MM.1S (cell line): ENCODE results near the gene STX8.

Source experiments
- EZH2 ChIP-seq: fragments of 300-600 bp; sonication (generic); optimal IDR thresholded peaks from 2 replicates; pipeline ENCODE3; 2017; ENCODE audit warnings: low read depth, mild to moderate bottlenecking, antibody characterized with exemption, low read length, mixed read lengths
- EZH2phosphoT487 ChIP-seq: fragments of 300-600 bp; sonication (generic); IDR thresholded peaks from 2 replicates; pipeline ENCODE4 v1.6.1; 2018; ENCODE audit warnings: antibody characterized with exemption, low read length
- TF ChIP-seq, protein P1 (sequence below): fragments of 300-600 bp; sonication (generic); IDR thresholded peaks from 2 replicates; pipeline ENCODE4 v1.5.1; 2016; ENCODE audit warnings: antibody characterized with exemption, low read length, mixed read lengths

DNA sequence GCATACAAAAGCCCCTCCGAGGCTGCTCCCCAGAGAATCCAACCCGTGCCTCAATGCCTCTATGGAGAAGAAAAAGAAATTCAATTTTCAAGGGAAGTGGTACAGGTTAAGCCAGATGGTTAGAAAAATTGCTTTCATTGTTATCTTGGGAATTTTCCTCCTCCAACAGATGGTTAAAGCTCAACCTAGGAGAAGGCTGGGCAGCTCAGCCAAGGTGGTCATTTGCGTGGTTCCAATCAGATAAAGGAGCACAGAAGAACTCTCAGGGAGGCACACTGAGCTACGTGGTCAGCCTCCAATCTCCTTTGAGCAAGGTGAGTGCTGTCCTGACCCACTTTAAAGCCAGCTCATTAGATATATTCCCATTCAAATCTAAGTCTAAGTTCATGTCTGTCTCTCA is 106.7 kb downstream of the STX8 start:
- TF ChIP-seq EZH2 (no peak), EZH2phosphoT487 (no peak)
- TF ChIP-seq, protein P1, sequence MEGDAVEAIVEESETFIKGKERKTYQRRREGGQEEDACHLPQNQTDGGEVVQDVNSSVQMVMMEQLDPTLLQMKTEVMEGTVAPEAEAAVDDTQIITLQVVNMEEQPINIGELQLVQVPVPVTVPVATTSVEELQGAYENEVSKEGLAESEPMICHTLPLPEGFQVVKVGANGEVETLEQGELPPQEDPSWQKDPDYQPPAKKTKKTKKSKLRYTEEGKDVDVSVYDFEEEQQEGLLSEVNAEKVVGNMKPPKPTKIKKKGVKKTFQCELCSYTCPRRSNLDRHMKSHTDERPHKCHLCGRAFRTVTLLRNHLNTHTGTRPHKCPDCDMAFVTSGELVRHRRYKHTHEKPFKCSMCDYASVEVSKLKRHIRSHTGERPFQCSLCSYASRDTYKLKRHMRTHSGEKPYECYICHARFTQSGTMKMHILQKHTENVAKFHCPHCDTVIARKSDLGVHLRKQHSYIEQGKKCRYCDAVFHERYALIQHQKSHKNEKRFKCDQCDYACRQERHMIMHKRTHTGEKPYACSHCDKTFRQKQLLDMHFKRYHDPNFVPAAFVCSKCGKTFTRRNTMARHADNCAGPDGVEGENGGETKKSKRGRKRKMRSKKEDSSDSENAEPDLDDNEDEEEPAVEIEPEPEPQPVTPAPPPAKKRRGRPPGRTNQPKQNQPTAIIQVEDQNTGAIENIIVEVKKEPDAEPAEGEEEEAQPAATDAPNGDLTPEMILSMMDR: no peak
